Brain microvascular endothelial cell (primary cell): ENCODE measurements around the gene GPR152.
"Not testable (repeated sequence)": the region's sequence is repeated elsewhere in the genome, so short reads cannot be mapped to it uniquely, and the experiment has no call there.

Experiments
- DNase-seq: peaks from one replicate; pipeline ENCODE4 v3.0.0-alpha.2; 2020
- H3K27ac ChIP-seq: fragments of 250-450 bp; sonication (Bioruptor Pico); 2 replicates; pipeline ENCODE4 v1.5.1; 2020; ENCODE audit warnings: mild to moderate bottlenecking, moderate library complexity
- H3K27me3 ChIP-seq: fragments of 250-450 bp; sonication (Bioruptor Pico); replicated peaks from 2 replicates; pipeline ENCODE4 v1.5.1; 2020; ENCODE audit warnings: mild to moderate bottlenecking
- H3K36me3 ChIP-seq: fragments of 250-450 bp; sonication (Bioruptor Pico); replicated peaks from 2 replicates; pipeline ENCODE4 v1.5.1; 2020; ENCODE audit warnings: mild to moderate bottlenecking
- H3K4me3 ChIP-seq: 2 replicates; pipeline ENCODE4 v1.5.1; 2011; ENCODE audit warnings: low read depth, mild to moderate bottlenecking, control low read depth, low read length, moderate library complexity
- in situ Hi-C: cut with HindIII; loops from 2 replicates; pipeline ENCODE4 v1.10.0; 2017; ENCODE audit warnings: low sequenced_read_pairs, low pct_ligation_motif_present
- TF ChIP-seq, protein P1 (sequence below): IDR thresholded peaks from 2 replicates; pipeline ENCODE4 v1.5.1; 2011; ENCODE audit warnings: low read depth, mild to moderate bottlenecking, moderate library complexity, low read length, control low read depth, inconsistent platforms; ENCODE audit errors: missing control alignments

GPR152 gene

DNA sequence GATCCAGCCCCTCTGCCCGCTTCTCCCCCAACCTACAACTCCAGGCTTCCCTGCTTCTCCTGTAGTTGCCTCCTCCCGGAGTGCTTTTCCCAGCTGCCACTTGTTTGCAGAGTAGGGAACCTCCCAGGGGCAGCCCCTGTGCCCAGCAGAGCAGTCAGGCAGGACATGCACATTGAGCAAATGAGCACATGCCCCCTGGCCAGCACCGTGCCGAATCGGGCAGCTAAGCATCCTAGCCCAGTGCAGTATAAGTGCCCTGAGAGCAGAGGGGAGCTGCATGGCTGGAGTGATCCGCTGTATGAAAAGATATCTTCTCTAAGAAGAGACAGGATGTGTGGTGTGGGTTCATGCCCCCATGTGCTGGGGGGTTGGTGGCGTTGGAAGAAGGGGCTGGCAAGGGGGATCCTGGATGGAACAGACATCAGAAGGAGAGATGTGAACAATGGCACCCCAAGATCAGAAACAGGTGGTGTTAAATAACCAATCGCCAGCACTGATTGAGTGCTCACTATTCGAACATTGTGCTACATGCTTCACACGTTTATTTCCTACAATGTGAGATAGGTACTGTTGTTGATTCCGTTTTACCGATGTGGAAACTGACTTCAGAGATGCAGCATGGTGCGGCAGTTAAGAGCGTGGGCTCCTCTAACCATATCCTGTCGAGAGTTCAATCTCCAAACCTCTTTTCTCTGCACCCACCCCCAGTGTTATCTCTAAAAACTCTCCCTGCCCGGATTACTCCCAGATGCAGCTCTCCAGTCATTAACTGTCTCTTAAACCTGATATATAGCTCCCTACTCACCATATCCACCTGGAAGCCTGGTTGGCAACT, 31.5 kb upstream of the GPR152 start:
- no peak overlapping the region for H3K4me3 ChIP-seq
- DNase-seq, result no peak
- TF ChIP-seq, protein P1, sequence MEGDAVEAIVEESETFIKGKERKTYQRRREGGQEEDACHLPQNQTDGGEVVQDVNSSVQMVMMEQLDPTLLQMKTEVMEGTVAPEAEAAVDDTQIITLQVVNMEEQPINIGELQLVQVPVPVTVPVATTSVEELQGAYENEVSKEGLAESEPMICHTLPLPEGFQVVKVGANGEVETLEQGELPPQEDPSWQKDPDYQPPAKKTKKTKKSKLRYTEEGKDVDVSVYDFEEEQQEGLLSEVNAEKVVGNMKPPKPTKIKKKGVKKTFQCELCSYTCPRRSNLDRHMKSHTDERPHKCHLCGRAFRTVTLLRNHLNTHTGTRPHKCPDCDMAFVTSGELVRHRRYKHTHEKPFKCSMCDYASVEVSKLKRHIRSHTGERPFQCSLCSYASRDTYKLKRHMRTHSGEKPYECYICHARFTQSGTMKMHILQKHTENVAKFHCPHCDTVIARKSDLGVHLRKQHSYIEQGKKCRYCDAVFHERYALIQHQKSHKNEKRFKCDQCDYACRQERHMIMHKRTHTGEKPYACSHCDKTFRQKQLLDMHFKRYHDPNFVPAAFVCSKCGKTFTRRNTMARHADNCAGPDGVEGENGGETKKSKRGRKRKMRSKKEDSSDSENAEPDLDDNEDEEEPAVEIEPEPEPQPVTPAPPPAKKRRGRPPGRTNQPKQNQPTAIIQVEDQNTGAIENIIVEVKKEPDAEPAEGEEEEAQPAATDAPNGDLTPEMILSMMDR, result no peak
- H3K27ac ChIP-seq, result no peak overlapping the region
- H3K27me3 ChIP-seq, result no peaks in the 10 kb centered on the region
- in situ Hi-C loops, result no loop called here
- H3K36me3 ChIP-seq, result peaks cover 2% of the 10 kb centered on the region

- in situ Hi-C loops, result no loop called here
- Histone ChIP-seq H3K27ac (peak within 1 kb of the TSS; percentile 57), H3K36me3 (peaks cover 2% of the 10 kb centered on the region), H3K27me3 (no peaks in the 10 kb centered on the region), H3K4me3 (peak within 1 kb of the TSS; percentile 53)
- peak; percentile 97 for DNase-seq
- TF ChIP-seq, protein P1, result peak; percentile 24
Observed at GRCh38 chr11:67482827-67483798, 30.6 kb upstream of the GPR152 start, which contains the start of gene AIP. Gene AIP, plus strand, starts transcription at chr11:67483026. Its CDS starts 133 bp downstream, at chr11:67483159.

DNA sequence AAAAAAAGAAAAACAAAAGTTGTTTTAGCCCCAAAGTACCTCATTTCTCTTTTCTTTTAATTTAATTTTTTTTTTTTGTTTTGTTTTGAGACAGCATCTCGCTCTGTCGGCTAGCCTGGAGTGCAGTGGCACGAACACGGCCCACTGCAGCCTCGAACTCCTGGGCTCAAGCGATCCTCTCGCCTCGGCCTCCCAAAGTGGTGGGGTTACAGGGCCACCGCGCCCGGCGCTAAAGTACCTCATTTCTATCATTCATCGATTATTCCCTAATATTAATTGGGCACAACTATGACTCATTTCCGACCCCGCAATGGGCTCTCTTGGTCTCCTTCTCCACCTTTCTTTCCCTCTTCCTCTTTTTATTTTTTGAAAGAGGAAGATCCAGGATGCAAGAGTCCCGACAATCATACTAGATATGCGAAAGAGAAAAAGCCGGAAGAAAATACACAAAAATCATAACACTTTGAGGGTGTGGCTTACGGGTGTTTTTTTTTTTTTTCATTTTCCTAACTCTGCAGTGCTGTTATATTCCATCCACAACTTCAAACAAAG, 29.8 kb upstream of the GPR152 start:
- in situ Hi-C loops, result no loop called here

GRCh38 chr11:67477344-67478050, 25.0 kb upstream of the GPR152 start:
- H3K27me3 ChIP-seq, in situ Hi-C loops, DNase-seq, H3K36me3 ChIP-seq, H3K27ac ChIP-seq, H3K4me3 ChIP-seq: not testable (repeated sequence)

More for the DNA sequence above, 29.8 kb upstream of the GPR152 start:
- Histone ChIP-seq H3K27me3 (no peaks in the 10 kb centered on the region), H3K27ac (peak overlapping the region; percentile 57), H3K36me3 (no peaks in the 10 kb centered on the region), H3K4me3 (peak overlapping the region; percentile 53)
- TF ChIP-seq, protein P1, result no peak
- DNase-seq, result no peak

- H3K27ac ChIP-seq, H3K27me3 ChIP-seq, H3K36me3 ChIP-seq, DNase-seq, H3K4me3 ChIP-seq, in situ Hi-C loops: not testable (repeated sequence)
Observed at GRCh38 chr11:67476692-67477091, 24.2 kb upstream of the GPR152 start.

DNA sequence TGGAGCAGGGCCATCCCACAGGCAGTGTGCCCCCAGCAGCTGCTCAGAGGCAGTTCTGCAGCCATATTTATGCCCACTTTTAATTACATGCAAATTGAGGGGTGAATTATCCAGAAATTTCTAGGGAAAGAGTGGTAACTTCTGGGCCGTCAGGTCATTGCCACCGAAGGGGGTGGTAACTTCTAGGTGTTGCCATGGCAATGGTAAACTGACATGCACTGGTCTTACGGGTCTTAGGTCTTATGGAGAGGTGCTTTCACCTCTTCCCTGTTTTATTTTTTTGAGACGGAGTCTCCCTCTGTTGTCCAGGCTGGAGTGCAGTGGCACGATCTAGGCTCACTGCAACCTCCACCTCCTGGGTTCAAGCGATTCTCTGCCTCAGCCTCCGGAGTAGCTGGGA, 20.4 kb upstream of the GPR152 start:
- no peak overlapping the region for H3K4me3 ChIP-seq
- H3K27me3 ChIP-seq, result no peaks in the 10 kb centered on the region
- H3K36me3 ChIP-seq, result no peaks in the 10 kb centered on the region
- DNase-seq, result no peak
- no peak overlapping the region for H3K27ac ChIP-seq
- in situ Hi-C loops, result no loop called here
- TF ChIP-seq, protein P1, result no peak
